DMS 273 (cell line): ENCODE results near the gene SOHLH1.

Source experiments
- DNase-seq: peaks from one replicate; lab custom pipeline; 2025; ENCODE audit not compliant: unreplicated experiment; lab: John Stamatoyannopoulos, UW

SOHLH1 gene

GRCh38 chr9:135662758-135663450 lies 36.4 kb downstream of the SOHLH1 start, which contains the start of gene LCN9:
Gene LCN9, plus strand, starts transcription at chr9:135663309. Its CDS starts 13 bp downstream, at chr9:135663322.
- peak; percentile 21 for DNase-seq

DNA sequence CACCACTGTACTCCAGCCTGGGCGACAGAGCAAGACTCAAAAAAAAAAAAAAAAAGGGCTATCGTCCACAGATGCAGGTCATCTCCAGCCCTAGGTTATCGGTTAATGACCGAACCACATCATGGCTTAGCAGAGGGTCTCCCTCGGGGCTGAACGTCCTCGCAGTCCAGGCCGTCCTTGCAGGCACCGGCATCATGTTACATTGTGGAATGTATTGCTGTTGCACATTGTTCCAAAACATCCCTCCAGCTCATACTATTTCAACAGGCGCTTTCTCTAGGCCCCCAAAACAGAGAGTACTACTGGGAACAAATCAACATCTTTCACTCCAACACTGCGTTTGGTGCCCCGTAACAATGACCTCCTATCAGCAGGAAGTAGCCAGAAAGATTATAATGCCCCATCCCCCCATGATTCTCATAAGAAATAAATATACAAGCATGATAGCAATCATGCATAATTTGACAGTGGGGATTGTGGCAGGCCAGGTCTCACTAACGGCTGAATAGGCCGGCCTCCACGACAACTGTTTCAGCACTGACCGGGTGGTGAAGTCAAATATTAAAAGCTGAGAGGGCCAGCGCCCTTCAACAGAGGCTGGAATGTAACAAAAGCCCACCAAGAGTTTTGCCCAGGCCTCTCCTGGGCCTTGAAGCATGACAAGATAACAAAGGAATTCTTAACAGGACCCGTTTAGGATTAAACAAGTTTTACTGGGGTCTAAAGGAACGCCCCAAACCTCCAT lies 37.3 kb downstream of the SOHLH1 start:
- no peak for DNase-seq

DNA sequence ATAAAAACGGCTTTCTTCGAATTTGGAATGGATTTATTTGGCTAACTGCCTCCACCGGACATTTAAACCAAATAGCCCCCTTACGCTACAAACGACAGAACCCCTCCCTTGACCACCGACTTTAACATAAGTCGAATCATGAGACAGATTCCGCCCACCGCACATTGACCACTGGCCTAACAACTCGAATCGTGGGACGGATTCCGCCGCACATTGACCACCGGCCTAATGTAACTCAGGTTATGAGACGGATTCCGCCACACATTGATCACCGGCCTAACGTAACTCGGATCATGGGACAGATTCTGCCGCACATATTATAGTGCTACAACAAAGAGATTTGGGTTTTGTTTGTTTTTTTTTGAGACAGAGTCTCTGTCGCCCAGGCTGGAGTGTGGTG lies 38.9 kb downstream of the SOHLH1 start:
- DNase-seq, result no peak

DNA sequence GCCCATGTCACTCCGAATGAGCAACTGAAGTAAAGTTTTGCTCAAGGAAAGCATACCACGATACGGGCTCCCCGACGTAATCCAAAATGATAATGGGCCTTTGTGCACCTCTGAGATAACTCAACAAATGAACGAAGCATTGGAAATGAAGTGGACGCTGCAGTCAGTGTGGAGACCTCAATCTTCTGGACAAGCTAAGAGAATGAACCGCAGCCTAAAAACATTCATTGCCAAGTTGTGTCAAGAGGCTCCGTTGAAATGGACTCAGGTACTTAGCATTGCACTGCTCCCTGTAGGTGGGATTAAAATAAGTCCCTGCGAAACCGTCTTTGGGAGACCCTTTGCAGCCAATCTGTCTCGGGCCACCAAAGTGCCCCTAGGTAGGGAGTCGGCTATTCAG lies 40.0 kb downstream of the SOHLH1 start:
- DNase-seq, result no peak

DNA sequence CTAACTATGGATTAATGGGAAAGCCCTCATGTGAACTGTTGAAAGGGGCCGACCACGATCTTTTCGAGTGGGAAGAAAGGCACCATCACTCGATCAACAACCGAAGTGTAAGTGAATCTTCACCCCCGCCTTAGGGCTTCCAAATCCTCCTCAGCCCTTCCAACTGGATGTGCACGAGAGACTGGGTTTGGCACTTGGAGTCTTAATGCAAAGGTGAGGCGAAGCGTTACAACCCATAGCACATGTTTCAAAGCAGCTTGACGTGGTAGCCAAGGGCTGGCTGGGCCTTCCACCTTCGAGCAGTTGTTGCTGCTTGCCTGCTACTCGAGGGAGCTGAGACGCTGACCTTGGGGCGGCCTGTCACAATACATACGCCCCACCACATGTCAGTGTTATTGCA lies 41.9 kb downstream of the SOHLH1 start:
- DNase-seq, result no peak

DNA sequence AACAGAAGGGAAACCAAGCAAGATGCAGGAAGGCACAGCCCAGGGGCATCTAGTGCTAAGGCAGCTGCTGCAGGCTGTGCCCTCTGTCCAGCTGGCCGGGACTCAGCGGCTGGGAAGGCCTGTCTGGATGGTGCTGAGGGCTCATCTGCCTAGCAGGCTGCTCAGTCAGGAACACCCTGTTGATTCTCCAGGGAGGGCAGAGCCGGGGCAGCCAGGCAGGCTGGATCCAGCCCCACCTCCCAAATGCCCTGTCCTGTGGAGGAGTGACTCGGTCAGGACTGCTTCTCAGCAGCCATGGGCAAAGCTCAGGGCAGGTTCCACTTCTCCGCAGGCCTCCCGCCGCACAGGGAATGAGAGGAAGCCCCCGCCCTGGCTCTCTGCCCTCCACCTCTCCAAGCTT lies 44.0 kb downstream of the SOHLH1 start:
- DNase-seq, result no peak

DNA sequence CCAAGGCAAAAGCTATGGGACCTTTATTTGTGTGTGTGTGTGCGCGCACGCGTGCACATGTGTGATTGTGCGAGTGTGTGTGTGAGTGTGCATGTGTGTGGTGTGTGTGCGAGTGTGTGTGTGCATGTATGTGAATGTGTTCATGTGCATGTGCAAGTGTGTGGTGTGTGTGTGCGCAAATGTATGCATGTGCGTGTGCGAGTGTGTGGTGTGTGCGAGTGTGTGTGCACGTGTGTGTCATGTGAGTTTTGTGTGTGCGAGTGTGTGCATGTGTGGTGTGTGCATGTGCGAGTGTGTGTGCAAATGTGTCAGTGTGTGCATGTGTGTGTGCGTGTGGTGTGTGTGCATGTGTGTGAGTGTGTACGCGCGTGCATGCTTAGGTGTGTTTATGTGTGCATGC lies 48.9 kb downstream of the SOHLH1 start:
- DNase-seq, result no peak

GRCh38 chr9:135649508-135649907 lies 49.8 kb downstream of the SOHLH1 start:
- no peak for DNase-seq

DNA sequence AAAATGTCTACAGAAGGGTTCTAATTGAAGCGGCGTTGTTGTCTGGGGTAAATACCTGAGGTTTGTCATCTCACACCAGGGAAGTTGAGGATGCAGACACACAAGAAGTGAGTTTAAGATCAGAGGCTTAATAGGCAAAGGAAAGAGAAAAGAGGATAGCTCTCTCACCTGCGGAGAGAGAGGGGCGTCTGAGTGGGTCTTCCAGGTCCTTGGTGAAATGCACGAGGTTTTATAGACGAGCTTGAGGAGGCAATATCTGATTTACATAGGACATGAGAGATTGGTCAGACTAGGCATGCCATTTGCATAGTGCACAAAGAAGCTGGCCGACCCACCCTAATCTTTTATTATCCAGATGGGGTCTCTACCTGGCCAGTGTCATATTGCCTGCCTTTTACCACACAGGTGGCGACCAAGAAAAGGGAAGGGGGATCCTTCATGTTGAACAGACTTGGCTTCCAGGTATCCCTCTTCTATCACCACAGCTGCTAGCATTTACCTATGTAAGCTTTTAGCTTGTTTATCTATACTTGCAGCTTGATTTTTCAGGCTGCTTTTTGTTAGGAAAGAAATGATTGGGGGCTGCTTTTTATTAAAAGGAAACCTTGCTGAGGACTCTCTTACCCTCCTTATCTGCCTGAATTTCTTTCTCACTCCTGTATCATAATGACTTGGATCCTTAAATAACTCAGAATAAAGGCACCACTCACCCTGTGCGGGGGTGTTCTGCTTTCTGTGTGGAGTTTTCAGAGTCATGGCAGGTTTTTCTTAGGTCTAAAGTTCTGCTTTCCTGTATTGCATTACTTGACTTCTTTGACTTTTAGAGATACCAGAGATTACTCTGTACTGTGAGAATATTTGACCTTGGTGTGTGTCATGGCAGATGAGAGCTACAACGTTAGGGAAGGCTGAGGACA lies 50.5 kb downstream of the SOHLH1 start:
- no peak for DNase-seq

- no peak for DNase-seq
These were observed 51.4 kb downstream of the SOHLH1 start for GRCh38 chr9:135647884-135648283.

DNA sequence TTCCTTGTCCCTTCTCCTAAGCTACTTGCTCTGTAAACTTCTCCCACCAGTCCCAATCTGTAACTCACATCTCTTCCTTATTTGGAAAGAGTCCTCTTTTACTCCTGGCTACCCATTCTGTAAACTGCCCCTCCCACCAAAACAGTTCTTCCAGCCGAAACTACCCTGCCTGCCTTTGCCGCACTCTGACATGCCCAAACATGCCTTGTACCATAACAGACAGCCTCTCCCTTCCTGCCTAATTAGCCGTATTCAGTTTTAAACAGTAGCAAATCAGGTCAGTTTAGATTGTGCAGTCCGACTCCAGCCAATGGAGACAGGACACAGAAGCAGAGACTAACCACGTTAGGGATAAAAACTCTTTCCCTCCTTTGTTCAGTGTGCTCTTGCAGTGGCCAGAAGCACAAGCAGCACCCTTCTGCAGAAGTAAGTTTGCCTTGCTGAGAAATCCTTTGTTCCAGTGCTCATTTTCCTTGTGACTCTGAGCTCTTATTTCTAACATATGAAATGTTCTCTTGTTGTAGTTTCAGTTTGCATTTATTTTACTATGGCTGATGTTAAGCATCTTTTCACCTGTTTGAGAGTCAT lies 54.6 kb downstream of the SOHLH1 start:
- no peak for DNase-seq
